Psoas muscle (tissue), 8 donors: ENCODE measurements around the gene CUZD1. TPM values are rescaled to one million over a fixed set of nuclear protein-coding genes. Genes with fewer than 3 reads are reported as not detected.

Experiments
- ATAC-seq, 4 donors: fragments of 200-7000 bp; cut with Tn5 transposase; one replicate each; pipeline ENCODE4 v1.9.1; 2020; ENCODE audit warnings: moderate library complexity in 3 of 4, mild to moderate bottlenecking in 2 of 4
- DNase-seq, 2 donors: peaks; one replicate each; pipeline ENCODE4 v3.0.0-alpha.2; 2020
- H3K27ac ChIP-seq: fragments of 200-600 bp; one replicate; pipeline ENCODE4 v1.8.0; 2022
- H3K27me3 ChIP-seq, 3 donors: fragments of 200-600 bp in 1 of 3; one replicate each; pipeline versions ENCODE4 v1.6.1 to v1.8.0; 2013 to 2022; ENCODE audit warnings: low read length in 2 of 3, mild to moderate bottlenecking in 2 of 3, moderate library complexity in 1 of 3; ENCODE audit not compliant: insufficient read depth in 3 of 3
- H3K36me3 ChIP-seq, 2 donors: fragments of 200-600 bp in 1 of 2; one replicate each; pipeline versions ENCODE4 v1.6.1 to v1.8.0; 2013 to 2022; ENCODE audit warnings: low read depth in 1 of 2, mild to moderate bottlenecking in 1 of 2, moderate library complexity in 1 of 2; ENCODE audit not compliant: insufficient read depth in 1 of 2
- H3K4me1 ChIP-seq: fragments of 200-600 bp; one replicate; pipeline ENCODE4 v1.8.0; 2022
- H3K4me3 ChIP-seq: fragments of 200-600 bp; one replicate; pipeline ENCODE4 v1.8.0; 2022; ENCODE audit warnings: mild to moderate bottlenecking
- H3K9me3 ChIP-seq: fragments of 200-600 bp; one replicate; pipeline ENCODE4 v1.8.0; 2022
- CTCF ChIP-seq: fragments of 200-600 bp; IDR thresholded peaks from one replicate; pipeline ENCODE4 v1.8.0; 2022; ENCODE audit warnings: antibody characterized with exemption
- WGBS, 3 donors: extraction: QIAGEN DNeasy Blood & Tissue Kit; methylation state at CpG; one replicate each; pipeline versions ENCODE4 v1.1.6 to v1.1.7; 2013; 5-methylcytosine and 5-hydroxymethylcytosine counted together
- intact Hi-C, 2 donors: fragments of 100-400 bp; cut with DNase I; formaldehyde crosslinking; loops; one replicate each; pipeline versions ENCODE4 v1.11.0 to v1.14.2; 2022
- polyA plus RNA-seq, 3 donors: library from polyadenylated mRNA; stranded (reverse); fragments of 200-250 nt; gene quantifications; one replicate each; pipeline ENCODE4 v1.2.3, GENCODE V29; 2013
- total RNA-seq, 4 donors: library from RNA; stranded (reverse); fragmentation: NEBNext Ultra II Directional in 2 of 4; extraction: Animal tissue kit (Norgen Biotek cat#: 25700) in 2 of 4; gene quantifications; one replicate each; pipeline versions ENCODE4 v1.2.1 to v1.2.4, GENCODE V29; 2021 to 2023
- donor health status: healthy with polysubstance abuse.
- donor health status: DM: no; HTN: no; CAD: no; lungs with moderate emphysema.
- donor health status: Bipolar disorder and iron deficiency.
- donor health status: healthy.
- donor health status: DM: yes; HTN: yes; CAD: no.
- donor health status: DM: no; HTN: no; CAD: no.
- donor health status: DM: no; HTN: no; CAD: no.
- donor health status: DM: yes; HTN: yes; CAD: no.

The CUZD1 gene
- total and polyA plus RNA-seq, 7 donors = 0.10 to 0.35 (median 0.18) TPM; not detected in 1

GRCh38 chr10:122879339-122880273 is 33.9 kb upstream of the CUZD1 start, which contains the start of gene FAM24B:
FAM24B (minus strand) TSS chr10:122879581; CDS start chr10:122850515, 29,066 bp downstream.
- intact Hi-C loops = no loop called here
- Histone ChIP-seq H3K27ac (no peak within 1 kb of the TSS), H3K27me3 (peaks cover 0 to 15% (median 4%) of the 10 kb centered on the region in 3 donors), H3K36me3 (no peaks in the 10 kb centered on the region), H3K9me3 (no peaks in the 10 kb centered on the region), H3K4me3 (peak within 1 kb of the TSS; percentile 71), H3K4me1 (peaks cover 4% of the 10 kb centered on the region)
- DNase-seq = peak; percentile 92 to 96
- TF ChIP-seq CTCF = no peak
- WGBS, 3 donors = 3 to 4% (median 4%) methylated on average over 85 to 95 of the region's 95 CpGs
- ATAC-seq = peak; percentile 86 to 99 (median 96)

DNA sequence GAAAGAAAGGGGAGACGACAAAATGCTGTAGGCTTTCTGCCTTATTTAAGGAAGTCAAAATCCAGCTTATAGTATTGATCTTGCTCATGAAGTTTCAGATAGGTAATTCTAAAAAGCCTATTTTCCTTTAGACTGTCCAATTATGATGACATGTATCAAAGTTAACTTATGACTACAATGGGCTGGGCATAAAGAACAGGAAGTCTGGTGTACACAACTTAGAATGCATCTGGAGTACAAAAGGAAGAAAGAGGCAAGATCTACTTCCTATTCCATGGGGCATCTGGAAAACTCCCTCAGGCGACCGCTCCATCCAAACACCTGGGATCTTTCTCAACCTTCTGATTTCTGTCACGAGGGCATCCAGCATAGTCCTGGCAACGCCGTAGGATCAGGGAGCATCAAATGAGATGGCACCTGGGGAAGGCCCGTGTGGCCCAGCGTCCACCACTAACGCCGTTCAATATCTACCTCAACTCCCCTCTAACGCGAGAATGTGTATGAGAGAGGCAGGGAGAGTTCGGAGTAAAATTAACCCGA is 33.2 kb upstream of the CUZD1 start:
- H3K36me3 ChIP-seq = no peaks in the 10 kb centered on the region
- peaks cover 4% of the 10 kb centered on the region for H3K4me1 ChIP-seq
- no peaks in the 10 kb centered on the region for H3K9me3 ChIP-seq
- intact Hi-C loops = no loop called here
- ATAC-seq (peak in 2 of 4 donors; percentile 14 to 44), DNase-seq (no peak)
- WGBS, 3 donors = 45 to 64% (median 46%) methylated on average over 14 of the region's 14 CpGs
- no peak overlapping the region for H3K27ac ChIP-seq
- peaks cover 0 to 12% (median 4%) of the 10 kb centered on the region in 3 donors for H3K27me3 ChIP-seq
- H3K4me3 ChIP-seq = peak overlapping the region; percentile 71
- TF ChIP-seq CTCF = no peak

DNA sequence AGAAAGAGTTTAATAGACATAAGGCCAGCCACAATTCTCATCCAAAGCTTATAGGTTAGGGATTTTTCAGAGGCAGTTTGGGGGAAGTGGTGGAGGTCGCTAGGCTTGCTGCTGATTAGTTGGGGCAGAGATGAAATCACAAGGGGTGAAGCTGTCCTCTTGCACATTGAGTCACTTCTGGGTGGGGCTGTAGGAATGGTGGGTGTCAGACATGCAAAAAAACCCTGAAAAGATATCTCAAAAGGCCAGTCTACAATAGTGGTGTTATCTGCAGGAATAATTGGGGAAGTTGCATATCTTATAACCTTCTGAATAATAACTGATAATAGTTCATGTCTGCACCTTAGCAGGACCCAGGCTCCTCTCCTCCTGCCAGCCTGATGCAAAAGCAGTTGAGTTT is 31.6 kb upstream of the CUZD1 start:
- no peaks in the 10 kb centered on the region for H3K9me3 ChIP-seq
- ATAC-seq = no peak
- peaks cover 0 to 11% (median 4%) of the 10 kb centered on the region in 3 donors for H3K27me3 ChIP-seq
- peaks cover 4% of the 10 kb centered on the region for H3K4me1 ChIP-seq
- no peak for DNase-seq
- no peaks in the 10 kb centered on the region for H3K36me3 ChIP-seq
- no peak overlapping the region for H3K4me3 ChIP-seq
- 76 to 83% (median 82%) methylated on average over 1 of the region's 1 CpG for WGBS, 3 donors
- TF ChIP-seq CTCF = no peak
- intact Hi-C loops = no loop called here
- H3K27ac ChIP-seq = no peak overlapping the region

GRCh38 chr10:122876467-122876855 is 30.8 kb upstream of the CUZD1 start:
- DNase-seq (no peak), ATAC-seq (no peak)
- Histone ChIP-seq H3K27ac (no peak overlapping the region), H3K9me3 (no peaks in the 10 kb centered on the region), H3K27me3 (peaks cover 0 to 7% (median 4%) of the 10 kb centered on the region in 3 donors), H3K4me1 (peaks cover 4% of the 10 kb centered on the region), H3K4me3 (no peak overlapping the region), H3K36me3 (no peaks in the 10 kb centered on the region)
- WGBS, 3 donors = 90 to 92% (median 90%) methylated on average over 1 of the region's 1 CpG
- intact Hi-C loops = no loop called here
- TF ChIP-seq CTCF = no peak
